Measurements from ENCODE around the gene LRRC32.
A peak's percentile ranks its signal among the peaks of the same experiment; 100 is the strongest.

Gene LRRC32

DNA sequence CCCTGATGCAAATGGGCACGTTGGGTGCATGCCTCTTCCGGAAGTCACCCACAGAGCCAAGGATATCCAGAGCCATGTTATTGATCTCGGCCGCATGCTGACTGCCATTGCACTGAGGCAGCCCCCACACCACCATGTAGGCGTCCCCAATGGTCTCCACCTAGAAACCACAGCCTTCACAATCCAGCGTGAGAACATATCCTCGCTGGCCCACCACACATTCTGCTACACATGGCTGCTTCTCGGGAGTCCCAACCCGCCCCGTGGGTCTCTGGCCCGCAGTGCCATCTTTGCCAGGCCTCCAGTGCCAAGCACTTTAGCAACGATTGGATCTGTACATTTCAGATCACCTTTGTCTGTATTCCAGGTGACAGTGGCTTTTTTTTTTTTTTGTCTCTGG, 26.2 kb upstream of the LRRC32 start:
- TF ChIP-seq, protein P1, sequence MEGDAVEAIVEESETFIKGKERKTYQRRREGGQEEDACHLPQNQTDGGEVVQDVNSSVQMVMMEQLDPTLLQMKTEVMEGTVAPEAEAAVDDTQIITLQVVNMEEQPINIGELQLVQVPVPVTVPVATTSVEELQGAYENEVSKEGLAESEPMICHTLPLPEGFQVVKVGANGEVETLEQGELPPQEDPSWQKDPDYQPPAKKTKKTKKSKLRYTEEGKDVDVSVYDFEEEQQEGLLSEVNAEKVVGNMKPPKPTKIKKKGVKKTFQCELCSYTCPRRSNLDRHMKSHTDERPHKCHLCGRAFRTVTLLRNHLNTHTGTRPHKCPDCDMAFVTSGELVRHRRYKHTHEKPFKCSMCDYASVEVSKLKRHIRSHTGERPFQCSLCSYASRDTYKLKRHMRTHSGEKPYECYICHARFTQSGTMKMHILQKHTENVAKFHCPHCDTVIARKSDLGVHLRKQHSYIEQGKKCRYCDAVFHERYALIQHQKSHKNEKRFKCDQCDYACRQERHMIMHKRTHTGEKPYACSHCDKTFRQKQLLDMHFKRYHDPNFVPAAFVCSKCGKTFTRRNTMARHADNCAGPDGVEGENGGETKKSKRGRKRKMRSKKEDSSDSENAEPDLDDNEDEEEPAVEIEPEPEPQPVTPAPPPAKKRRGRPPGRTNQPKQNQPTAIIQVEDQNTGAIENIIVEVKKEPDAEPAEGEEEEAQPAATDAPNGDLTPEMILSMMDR (conservative IDR thresholded peaks at IDR 0.05; ENCODE audit: low read length): no peak
- no peak for TF ChIP-seq EZH2phosphoT487 (IDR thresholded peaks at IDR 0.05; ENCODE audit: borderline replicate concordance)
- H3K27me3 ChIP-seq (ENCODE audit: insufficient read depth, low read length, poor library complexity, severe bottlenecking): no peaks in the 10 kb centered on the region
- H3K9me3 ChIP-seq (ENCODE audit: insufficient read depth, low read depth, low read length): no peaks in the 10 kb centered on the region
- no peaks in the 10 kb centered on the region for H3F3A ChIP-seq (ENCODE audit: low read depth)
- H3K4me2 ChIP-seq (ENCODE audit: low read depth, low read length, poor library complexity, severe bottlenecking): no peak overlapping the region
- no peaks in the 10 kb centered on the region for H3K9me2 ChIP-seq (replicated peaks; ENCODE audit: low read depth, low read length)
- H3K9ac ChIP-seq (ENCODE audit: low read depth, low read length, poor library complexity, severe bottlenecking): no peak overlapping the region
- H3K4me1 ChIP-seq (ENCODE audit: insufficient read depth, low read length, poor library complexity, severe bottlenecking): peaks cover 4% of the 10 kb centered on the region
- no peak overlapping the region for H3K4me3 ChIP-seq (ENCODE audit: low read length, poor library complexity, severe bottlenecking)
- no peaks in the 10 kb centered on the region for H3K79me2 ChIP-seq (ENCODE audit: insufficient read depth, low read length)
- H3K36me3 ChIP-seq (ENCODE audit: insufficient read depth, low read length): no peaks in the 10 kb centered on the region
- no peak overlapping the region for H2AFZ ChIP-seq (ENCODE audit: low read length)
- H4K20me1 ChIP-seq (ENCODE audit: insufficient read depth, low read length, poor library complexity, severe bottlenecking): no peaks in the 10 kb centered on the region

GRCh38 chr11:76695771-76696170, 25.2 kb upstream of the LRRC32 start:
- peaks cover 4% of the 10 kb centered on the region for H3K4me1 ChIP-seq (ENCODE audit: insufficient read depth, low read length, poor library complexity, severe bottlenecking)
- peak overlapping the region; percentile 2 for H3K4me2 ChIP-seq (ENCODE audit: low read depth, low read length, poor library complexity, severe bottlenecking)
- no peak overlapping the region for H3K9ac ChIP-seq (ENCODE audit: low read depth, low read length, poor library complexity, severe bottlenecking)

GRCh38 chr11:76695133-76695532, 24.6 kb upstream of the LRRC32 start:
- Histone ChIP-seq H4K20me1 (ENCODE audit: insufficient read depth, low read length, poor library complexity, severe bottlenecking) (no peaks in the 10 kb centered on the region), H3K4me2 (ENCODE audit: low read depth, low read length, poor library complexity, severe bottlenecking) (no peak overlapping the region), H3K4me3 (ENCODE audit: low read length, poor library complexity, severe bottlenecking) (no peak overlapping the region), H3F3A (ENCODE audit: low read depth) (no peaks in the 10 kb centered on the region), H3K9me3 (ENCODE audit: insufficient read depth, low read depth, low read length) (no peaks in the 10 kb centered on the region), H3K9ac (ENCODE audit: low read depth, low read length, poor library complexity, severe bottlenecking) (no peak overlapping the region), H2AFZ (ENCODE audit: low read length) (no peak overlapping the region), H3K79me2 (ENCODE audit: insufficient read depth, low read length) (no peaks in the 10 kb centered on the region), H3K4me1 (ENCODE audit: insufficient read depth, low read length, poor library complexity, severe bottlenecking) (peaks cover 4% of the 10 kb centered on the region), H3K9me2 (replicated peaks; ENCODE audit: low read depth, low read length) (no peaks in the 10 kb centered on the region), H3K27me3 (ENCODE audit: insufficient read depth, low read length, poor library complexity, severe bottlenecking) (no peaks in the 10 kb centered on the region), H3K36me3 (ENCODE audit: insufficient read depth, low read length) (no peaks in the 10 kb centered on the region)
- TF ChIP-seq, protein P1 (conservative IDR thresholded peaks at IDR 0.05; ENCODE audit: low read length): peak; percentile 40
- no peak for TF ChIP-seq EZH2phosphoT487 (IDR thresholded peaks at IDR 0.05; ENCODE audit: borderline replicate concordance)

More at GRCh38 chr11:76695771-76696170, 25.2 kb upstream of the LRRC32 start:
- Histone ChIP-seq H3K9me3 (ENCODE audit: insufficient read depth, low read depth, low read length) (no peaks in the 10 kb centered on the region), H3K4me3 (ENCODE audit: low read length, poor library complexity, severe bottlenecking) (no peak overlapping the region), H3K79me2 (ENCODE audit: insufficient read depth, low read length) (no peaks in the 10 kb centered on the region), H3K27me3 (ENCODE audit: insufficient read depth, low read length, poor library complexity, severe bottlenecking) (no peaks in the 10 kb centered on the region), H3K9me2 (replicated peaks; ENCODE audit: low read depth, low read length) (no peaks in the 10 kb centered on the region), H3F3A (ENCODE audit: low read depth) (no peaks in the 10 kb centered on the region), H4K20me1 (ENCODE audit: insufficient read depth, low read length, poor library complexity, severe bottlenecking) (no peaks in the 10 kb centered on the region), H3K36me3 (ENCODE audit: insufficient read depth, low read length) (no peaks in the 10 kb centered on the region), H2AFZ (ENCODE audit: low read length) (no peak overlapping the region)
- TF ChIP-seq, protein P1 (conservative IDR thresholded peaks at IDR 0.05; ENCODE audit: low read length): no peak
- TF ChIP-seq EZH2phosphoT487 (IDR thresholded peaks at IDR 0.05; ENCODE audit: borderline replicate concordance): no peak
